DMS 273 treated with DMSO at 0.1 percent for 48 hours (cell line): Measurements from ENCODE around the gene NUDT13.

Experiments
- DNase-seq: peaks from one replicate; lab custom pipeline; 2025; lab: John Stamatoyannopoulos, UW

Gene NUDT13

DNA sequence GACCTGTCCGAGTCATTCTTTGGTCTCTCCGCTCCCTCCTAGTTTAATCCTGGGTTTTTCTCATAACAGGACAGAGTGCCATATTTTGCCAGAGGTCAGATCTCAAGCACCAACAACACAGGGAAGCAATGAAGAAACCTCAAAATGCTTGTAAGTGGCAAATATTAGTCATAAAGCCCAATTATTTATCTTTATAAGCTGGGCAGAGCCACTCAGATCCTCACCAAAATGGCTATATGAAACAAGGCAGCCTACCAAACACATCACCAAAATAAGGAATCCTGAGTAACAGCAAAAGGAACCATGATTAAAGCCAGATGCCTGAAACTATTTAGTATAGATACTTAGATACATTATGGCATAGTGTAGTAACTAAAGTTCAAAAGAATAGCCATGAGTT lies 52.8 kb downstream of the NUDT13 start:
- no peak for DNase-seq

DNA sequence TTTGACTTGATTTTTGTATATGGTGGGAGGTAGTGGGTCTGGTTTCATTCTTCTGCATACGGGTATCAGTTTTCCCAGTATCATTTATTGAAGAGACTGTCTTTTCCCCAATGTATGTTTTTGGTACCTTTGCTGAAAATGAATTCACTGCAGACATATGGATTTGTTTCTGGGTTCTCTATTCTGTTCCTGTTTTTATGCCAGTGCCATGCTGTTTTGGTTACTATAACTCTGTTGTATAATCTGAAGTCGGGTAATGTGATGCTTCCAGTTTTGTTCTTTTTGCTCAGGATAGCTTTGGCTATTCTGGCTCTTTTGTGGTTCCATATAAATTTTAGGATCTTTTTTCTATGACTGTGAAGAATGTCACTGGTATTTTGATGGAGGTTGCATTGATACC lies 56.7 kb downstream of the NUDT13 start:
- no peak for DNase-seq

DNA sequence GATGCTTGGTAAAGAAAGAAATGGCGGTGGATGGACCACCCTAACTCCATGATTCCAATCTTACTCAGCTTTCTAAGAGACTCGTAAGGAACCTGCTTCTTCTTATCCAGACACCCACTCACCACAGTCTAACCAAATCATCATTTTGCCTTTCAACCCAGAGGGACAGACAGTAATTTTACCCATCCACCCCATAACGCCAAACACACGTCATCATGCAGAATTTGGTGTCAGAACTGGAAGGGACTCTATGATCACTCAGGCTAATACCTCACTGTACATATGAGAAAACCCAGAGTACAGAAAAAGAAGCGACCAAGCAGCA lies 57.2 kb downstream of the NUDT13 start:
- DNase-seq, result no peak

DNA sequence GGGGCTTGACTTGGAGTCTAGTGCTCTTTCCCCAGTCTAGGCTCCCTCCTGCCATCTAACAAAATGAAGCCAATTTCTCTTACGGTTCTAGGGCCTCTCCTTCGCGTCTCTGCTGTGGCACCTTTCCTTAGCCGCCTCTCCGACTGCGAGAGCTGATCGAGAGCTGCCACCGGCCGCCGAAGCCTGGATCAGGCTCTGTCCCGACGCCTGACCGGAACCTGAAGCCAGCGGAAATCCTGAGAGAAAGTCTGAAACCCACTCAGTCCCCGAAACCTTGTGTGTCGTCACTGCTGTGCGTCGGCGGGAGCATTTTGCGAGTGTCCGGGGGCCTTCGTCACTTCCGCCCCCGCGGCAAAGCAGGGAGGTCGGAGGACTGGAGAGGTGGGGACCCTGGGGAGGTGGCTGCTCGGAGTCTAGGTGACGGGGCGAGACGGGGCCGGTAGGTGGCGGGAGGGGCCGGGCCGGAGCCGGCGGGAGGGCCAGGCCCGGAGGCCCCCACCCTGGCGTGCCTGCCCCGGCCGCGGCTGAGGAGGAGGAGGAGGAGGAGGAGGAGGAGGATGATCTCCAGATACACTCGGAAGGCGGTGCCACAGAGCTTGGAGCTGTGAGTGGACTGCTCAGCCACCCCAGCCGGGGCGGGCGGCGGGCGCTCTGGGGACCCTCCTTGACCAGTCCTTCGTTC lies 57.7 kb downstream of the NUDT13 start, which contains the start of the genes ECD and FAM149B1:
ECD (minus strand) TSS at position 226 of the 682 bp plus-strand sequence. CDS start 4,071 bp downstream, outside the sequence.
FAM149B1 (plus strand) TSS at position 337 of the 682 bp plus-strand sequence; CDS start at position 558, 221 bp downstream.
- peak; percentile 63 for DNase-seq

DNA sequence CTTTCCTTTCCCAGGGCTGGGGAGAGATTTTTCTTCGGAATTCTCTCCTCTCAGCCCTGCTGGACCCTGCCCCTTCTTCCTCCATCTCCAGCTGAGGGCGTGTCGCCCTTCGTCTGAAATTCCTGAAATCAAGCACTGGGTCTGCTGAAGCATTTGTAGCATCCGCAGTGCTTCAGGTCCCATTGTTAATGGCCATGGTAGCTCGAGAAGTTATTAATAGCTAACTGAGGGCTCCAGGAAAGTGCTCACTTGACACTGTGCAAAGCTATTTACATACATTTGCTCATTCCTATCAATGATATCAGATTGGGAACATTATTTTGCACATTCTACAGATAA lies 58.2 kb downstream of the NUDT13 start:
- no peak for DNase-seq

DNA sequence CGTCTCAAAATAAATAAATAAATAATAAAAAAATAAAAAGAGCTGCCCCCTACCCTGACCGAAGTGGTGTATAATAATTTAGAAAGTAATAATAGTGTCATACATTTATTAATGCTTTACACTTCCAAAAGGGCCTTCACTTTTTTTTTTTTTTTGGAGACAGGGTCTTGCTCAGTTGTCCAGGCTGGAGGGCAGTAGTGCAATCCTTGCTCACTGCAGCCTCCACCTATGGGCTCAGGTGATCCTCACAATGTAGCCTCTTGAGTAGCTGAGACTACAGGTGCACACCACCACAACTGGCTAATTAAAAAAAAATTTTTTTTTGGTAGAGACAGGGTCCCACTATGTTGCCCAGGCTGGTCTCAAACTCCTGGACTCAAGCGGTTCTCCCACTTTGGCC lies 59.1 kb downstream of the NUDT13 start:
- DNase-seq, result no peak

DNA sequence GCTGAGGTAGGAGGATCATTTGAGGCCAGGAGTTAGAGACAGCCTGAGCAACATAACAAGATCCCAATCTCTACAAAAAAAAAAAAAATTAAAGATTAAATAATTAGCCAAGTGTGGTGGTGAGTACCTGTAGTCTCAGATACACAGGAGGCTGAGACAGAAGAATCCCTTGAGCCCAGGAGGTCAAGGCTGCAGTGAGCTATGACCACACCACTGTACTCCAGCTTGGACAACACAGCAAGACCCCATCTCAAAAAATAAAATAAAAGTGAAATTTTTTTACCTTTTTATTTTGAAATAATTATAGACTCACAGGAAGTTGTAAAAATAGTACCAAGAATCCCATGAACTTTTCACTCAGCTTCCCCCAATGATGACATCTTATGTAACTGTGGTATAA lies 62.6 kb downstream of the NUDT13 start:
- DNase-seq, result no peak

DNA sequence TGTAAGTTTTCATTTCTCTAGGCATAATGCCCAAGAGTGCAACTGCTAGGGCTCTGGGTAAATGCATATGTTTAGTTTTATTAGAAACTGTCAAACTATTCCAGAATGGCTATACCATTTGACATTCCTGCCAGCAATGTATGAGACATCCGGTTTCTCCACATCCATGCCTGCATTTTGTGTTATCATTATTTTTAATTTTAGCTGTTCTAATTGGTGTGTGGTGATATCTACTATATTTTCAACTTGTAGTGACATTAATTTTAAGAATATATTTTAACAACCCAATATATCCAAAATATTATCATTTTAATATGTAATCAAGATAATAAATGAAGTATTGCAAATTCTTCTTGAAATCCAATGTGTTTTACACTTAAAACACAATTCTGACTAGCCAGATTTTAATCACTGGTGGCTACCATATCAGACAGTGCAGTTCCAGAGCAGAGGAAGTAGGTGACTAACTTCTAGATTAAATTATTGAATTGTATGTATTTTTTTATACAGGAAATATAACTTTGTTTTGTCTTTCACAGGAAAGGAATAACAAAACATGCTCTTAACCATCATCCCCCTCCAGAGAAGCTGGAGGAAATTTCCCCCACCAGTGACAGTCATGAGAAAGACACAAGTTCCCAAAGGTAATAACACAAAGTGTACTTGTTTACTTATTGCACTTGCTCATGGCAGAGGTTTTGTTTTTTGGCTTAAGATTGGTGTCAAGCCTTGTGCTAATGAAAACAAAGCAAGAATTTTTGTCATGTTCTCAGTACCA lies 64.1 kb downstream of the NUDT13 start:
- no peak for DNase-seq
